Erythroblast (primary cell): ENCODE data around the gene GP1BA.

Experiments used
- GATA1 ChIP-seq: IDR thresholded peaks from 2 replicates; pipeline ENCODE4 v1.6.1; 2011; ENCODE audit warnings: low read depth, mild to moderate bottlenecking, control low read depth, low read length, moderate library complexity
- POLR2A ChIP-seq: IDR thresholded peaks from 2 replicates; pipeline ENCODE4 v1.6.1; 2011; ENCODE audit warnings: mild to moderate bottlenecking, low read length

DNA sequence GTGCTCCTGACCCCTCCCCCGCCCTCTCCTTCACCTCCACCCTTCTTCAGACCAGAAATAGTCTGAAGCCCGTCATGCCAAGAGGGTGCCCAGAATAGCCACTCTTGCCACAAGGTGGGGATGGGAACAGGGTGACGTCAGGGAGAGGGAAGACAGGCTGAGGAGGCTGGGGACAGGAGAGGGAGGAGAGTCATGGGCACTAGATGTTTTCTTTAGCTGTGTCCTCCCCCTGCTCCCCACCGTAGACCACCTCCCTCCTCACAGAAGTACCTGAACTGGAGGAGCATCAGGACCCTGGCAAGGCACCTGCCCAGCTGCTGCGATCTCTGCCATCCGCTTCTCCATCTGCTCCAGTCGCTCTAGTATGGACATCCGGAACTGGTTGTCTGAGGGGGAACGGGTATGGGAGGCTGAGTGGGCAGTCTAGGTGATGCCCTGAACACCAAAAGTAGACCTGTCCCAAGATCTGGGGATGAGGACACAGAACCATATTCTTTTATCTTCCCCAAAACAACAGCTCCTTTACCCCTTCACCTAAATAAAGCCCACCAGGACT is 42.1 kb downstream of the GP1BA start:
- TF ChIP-seq POLR2A: no peak
- no peak for TF ChIP-seq GATA1
